Endodermal cell (in vitro differentiated cells): ENCODE measurements around the gene ATP9A. TPM values are rescaled to one million over a fixed set of nuclear protein-coding genes. Genes with fewer than 3 reads are reported as not detected.

Experiments used
- DNase-seq: peaks from one replicate; pipeline ENCODE4 v3.0.0-alpha.2; 2017
- H3K27ac ChIP-seq: 2 replicates; pipeline ENCODE4 v1.5.1; 2013; ENCODE audit warnings: mild to moderate bottlenecking, low read depth, low read length, moderate library complexity
- H3K27me3 ChIP-seq: 2 replicates; pipeline ENCODE4 v1.6.1; 2013; ENCODE audit warnings: mild to moderate bottlenecking, low read length, moderate library complexity; ENCODE audit not compliant: insufficient read depth, control insufficient read depth, poor library complexity, severe bottlenecking
- H3K36me3 ChIP-seq: 2 replicates; pipeline ENCODE4 v1.7.0; 2013; ENCODE audit warnings: mild to moderate bottlenecking, low read length, moderate library complexity; ENCODE audit not compliant: control insufficient read depth, insufficient read depth
- H3K4me1 ChIP-seq: one replicate; pipeline ENCODE4 v1.7.0; 2013; ENCODE audit warnings: low read length; ENCODE audit not compliant: control insufficient read depth, insufficient read depth
- H3K4me3 ChIP-seq: 2 replicates; pipeline ENCODE4 v1.5.1; 2013; ENCODE audit warnings: mild to moderate bottlenecking, low read length, moderate library complexity
- H3K9ac ChIP-seq: 2 replicates; pipeline ENCODE4 v1.6.1; 2013; ENCODE audit warnings: mild to moderate bottlenecking, low read length, moderate library complexity; ENCODE audit not compliant: poor library complexity, severe bottlenecking; ENCODE audit errors: extremely low read depth
- H3K9me3 ChIP-seq: 2 replicates; pipeline ENCODE4 v1.6.1; 2013; ENCODE audit warnings: mild to moderate bottlenecking, low read length, moderate library complexity; ENCODE audit not compliant: control insufficient read depth
- H3K27ac Mint-ChIP-seq: 2 replicates; pipeline ENCODE4 v1.8.0; 2020; ENCODE audit warnings: mixed read lengths
- H3K27me3 Mint-ChIP-seq: 2 replicates; pipeline ENCODE4 v1.8.0; 2021; ENCODE audit warnings: mild to moderate bottlenecking, mixed read lengths; ENCODE audit not compliant: insufficient read depth
- H3K36me3 Mint-ChIP-seq: 2 replicates; pipeline ENCODE4 v1.8.0; 2020; ENCODE audit warnings: low read depth, mixed read lengths
- H3K4me1 Mint-ChIP-seq: 2 replicates; pipeline ENCODE4 v1.8.0; 2020; ENCODE audit warnings: mixed read lengths
- H3K4me3 Mint-ChIP-seq: 2 replicates; pipeline ENCODE4 v1.8.0; 2020; ENCODE audit warnings: mild to moderate bottlenecking, moderate library complexity, mixed read lengths
- H3K9me3 Mint-ChIP-seq: 2 replicates; pipeline ENCODE4 v1.8.0; 2020; ENCODE audit warnings: mild to moderate bottlenecking, mixed read lengths
- CTCF ChIP-seq: fragments of 200-600 bp; sonication (generic); conservative IDR thresholded peaks from 2 replicates; pipeline ENCODE4 v1.5.0; 2021; ENCODE audit warnings: antibody characterized with exemption, mild to moderate bottlenecking
- WGBS, 2 experiments: methylation state at CpG; one replicate each; pipeline versions ENCODE4 v1.1.5 to v1.1.7; 2013; ENCODE audit warnings: missing lambda C conversion rate in 2 of 2, mixed read lengths in 1 of 2; ENCODE audit not compliant: insufficient coverage in 1 of 2, insufficient read length in 1 of 2; 5-methylcytosine and 5-hydroxymethylcytosine counted together
- total RNA-seq, 2 donors: library from RNA; stranded (reverse); fragmentation: NEBNext Ultra II Directional in 1 of 2; extraction: Animal tissue kit (Norgen Biotek cat#: 25700) in 1 of 2; gene quantifications; 2 replicates in 1 of 2; 3 replicates in 1 of 2; pipeline ENCODE4 v1.2.1, GENCODE V29; 2021

The ATP9A gene
- total RNA-seq, 2 donors from 2014 or later = 26.7 to 27.9 TPM

GRCh38 chr20:51639206-51639832, 128.9 kb downstream of the ATP9A start:
- H3K27me3 Mint-ChIP-seq = no peaks in the 10 kb centered on the region
- H3K4me3 ChIP-seq = no peak overlapping the region
- 34 to 38% methylated on average over 8 to 12 of the region's 12 CpGs for WGBS, 2 experiments
- DNase-seq = peak; percentile 95
- peaks cover 5% of the 10 kb centered on the region for H3K36me3 ChIP-seq
- peaks cover 20% of the 10 kb centered on the region for H3K36me3 Mint-ChIP-seq
- no peaks in the 10 kb centered on the region for H3K4me1 Mint-ChIP-seq
- no peaks in the 10 kb centered on the region for H3K9me3 ChIP-seq
- no peak overlapping the region for H3K27ac ChIP-seq
- H3K9ac ChIP-seq = no peak overlapping the region
- no peaks in the 10 kb centered on the region for H3K27me3 ChIP-seq
- H3K27ac Mint-ChIP-seq = no peak overlapping the region
- no peak overlapping the region for H3K4me3 Mint-ChIP-seq
- no peaks in the 10 kb centered on the region for H3K4me1 ChIP-seq
- peak; percentile 95 for TF ChIP-seq CTCF
- H3K9me3 Mint-ChIP-seq = no peaks in the 10 kb centered on the region

GRCh38 chr20:51637241-51637640, 130.9 kb downstream of the ATP9A start:
- no peak for DNase-seq
- peak overlapping the region; percentile 55 for H3K27ac Mint-ChIP-seq
- 91 to 97% methylated on average over 4 to 7 of the region's 8 CpGs for WGBS, 2 experiments

GRCh38 chr20:51636123-51636522, 132.1 kb downstream of the ATP9A start:
- H3K27ac Mint-ChIP-seq = no peak overlapping the region
- no peaks in the 10 kb centered on the region for H3K4me1 Mint-ChIP-seq
- Histone ChIP-seq H3K9ac (no peak overlapping the region), H3K4me3 (no peak overlapping the region), H3K27me3 (no peaks in the 10 kb centered on the region), H3K36me3 (peaks cover 5% of the 10 kb centered on the region), H3K4me1 (no peaks in the 10 kb centered on the region), H3K9me3 (no peaks in the 10 kb centered on the region), H3K27ac (no peak overlapping the region)
- 95 to 100% methylated on average over 3 to 8 of the region's 8 CpGs for WGBS, 2 experiments
- H3K4me3 Mint-ChIP-seq = no peak overlapping the region
- no peak for DNase-seq
- H3K9me3 Mint-ChIP-seq = no peaks in the 10 kb centered on the region
- TF ChIP-seq CTCF = no peak
- peaks cover 13% of the 10 kb centered on the region for H3K36me3 Mint-ChIP-seq
- no peaks in the 10 kb centered on the region for H3K27me3 Mint-ChIP-seq

More at GRCh38 chr20:51637241-51637640, 130.9 kb downstream of the ATP9A start:
- H3K4me3 ChIP-seq = no peak overlapping the region
- H3K36me3 Mint-ChIP-seq = peaks cover 18% of the 10 kb centered on the region
- H3K9me3 Mint-ChIP-seq = no peaks in the 10 kb centered on the region
- H3K4me1 Mint-ChIP-seq = no peaks in the 10 kb centered on the region
- no peak overlapping the region for H3K27ac ChIP-seq
- no peaks in the 10 kb centered on the region for H3K27me3 Mint-ChIP-seq
- H3K4me1 ChIP-seq = no peaks in the 10 kb centered on the region
- H3K9ac ChIP-seq = no peak overlapping the region
- no peaks in the 10 kb centered on the region for H3K27me3 ChIP-seq
- peaks cover 5% of the 10 kb centered on the region for H3K36me3 ChIP-seq
- TF ChIP-seq CTCF = no peak
- H3K9me3 ChIP-seq = no peaks in the 10 kb centered on the region
- no peak overlapping the region for H3K4me3 Mint-ChIP-seq
